ENCODE measurements around the gene TRIM32.

DNA sequence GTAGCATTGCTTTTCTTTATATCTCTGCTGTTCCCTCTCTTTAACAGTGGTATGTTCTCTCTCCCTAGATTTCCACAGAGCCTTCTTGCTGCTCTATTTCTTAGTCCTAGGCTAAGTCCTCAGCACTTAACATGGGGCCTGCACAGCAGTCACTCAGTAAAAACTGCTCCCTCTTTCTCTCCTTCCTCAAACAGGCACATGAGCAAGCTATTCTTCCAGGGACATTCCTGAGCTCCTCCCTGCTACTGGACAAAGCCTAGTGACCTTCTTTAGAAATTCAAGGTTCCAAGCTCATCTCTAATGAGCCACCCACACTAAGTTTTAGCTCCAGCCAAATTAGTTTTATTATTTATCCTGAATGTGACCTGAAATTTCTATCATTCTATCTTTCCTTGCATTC is 39.5 kb downstream of the TRIM32 start:
- TF ChIP-seq CTCF (conservative IDR thresholded peaks at IDR 0.05; ENCODE audit: low read length) (no peak), EZH2phosphoT487 (IDR thresholded peaks at IDR 0.05; ENCODE audit: borderline replicate concordance) (no peak)

Measured in Loucy (cell line).